ENCODE results near the gene HAUS5.
"Not testable (repeated sequence)": the region's sequence is repeated elsewhere in the genome, so short reads cannot be mapped to it uniquely, and the experiment has no call there.

Gene HAUS5

DNA sequence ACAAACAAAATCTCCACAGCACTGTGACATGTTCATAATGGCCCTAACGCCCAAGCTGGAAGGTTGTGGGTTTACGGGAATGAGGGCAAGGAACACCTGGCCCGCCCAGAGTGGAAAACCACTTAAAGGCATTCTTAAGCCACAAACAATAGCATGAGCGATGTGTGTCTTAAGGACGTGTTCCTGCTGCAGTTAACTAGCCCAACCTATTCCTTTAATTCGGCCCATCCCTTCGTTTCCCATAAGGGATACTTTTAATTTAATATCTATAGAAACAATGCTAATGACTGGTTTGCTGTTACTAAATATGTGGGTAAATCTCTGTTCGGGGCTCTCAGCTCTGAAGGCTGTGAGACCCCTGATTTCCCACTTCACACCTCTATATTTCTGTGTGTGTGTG is 5.4 kb upstream of the HAUS5 start:
- H3K9me3 ChIP-seq (ENCODE audit: control insufficient read depth in 5 of 5, low read length in 5 of 5), result peaks cover 0 to 13% (median 11%) of the 10 kb centered on the region in 5 donors
- H3K27me3 ChIP-seq (ENCODE audit: control insufficient read depth in 5 of 5, insufficient read depth in 4 of 5, low read length in 5 of 5); H3K27ac ChIP-seq (ENCODE audit: low read depth, low read length); H3K9ac ChIP-seq (ENCODE audit: low read length in 5 of 5); H3K36me3 ChIP-seq (ENCODE audit: control insufficient read depth in 5 of 5, insufficient read depth in 5 of 5, low read length in 5 of 5); H3K4me1 ChIP-seq (ENCODE audit: control insufficient read depth in 5 of 5, insufficient read depth in 5 of 5, low read length in 5 of 5); H3K4me3 ChIP-seq (ENCODE audit: low read depth in 1 of 5, low read length in 5 of 5): not testable (repeated sequence)

DNA sequence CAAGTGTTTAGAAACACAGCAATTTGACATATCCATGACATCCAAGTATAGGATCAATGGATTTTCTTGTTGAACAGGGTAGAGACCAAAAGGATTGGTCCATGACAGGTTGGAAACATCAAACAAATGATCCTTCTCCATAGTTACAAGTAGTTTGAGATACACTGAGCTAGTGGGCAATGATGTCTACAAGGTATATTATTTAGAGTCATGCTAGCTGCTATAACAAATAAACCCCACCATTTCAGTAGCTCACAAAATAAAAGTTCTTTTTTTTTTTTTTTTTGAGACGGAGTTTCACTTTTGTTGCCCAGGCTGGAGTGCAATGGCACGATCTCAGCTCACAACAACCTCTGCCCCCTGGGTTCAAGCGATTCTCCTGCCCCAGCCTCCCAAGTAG is 4.9 kb upstream of the HAUS5 start:
- peaks cover 0 to 13% (median 11%) of the 10 kb centered on the region in 5 donors for H3K9me3 ChIP-seq (ENCODE audit: control insufficient read depth in 5 of 5, low read length in 5 of 5)
- no peaks in the 10 kb centered on the region for H3K36me3 ChIP-seq (ENCODE audit: control insufficient read depth in 5 of 5, insufficient read depth in 5 of 5, low read length in 5 of 5)
- H3K4me3 ChIP-seq (ENCODE audit: low read depth in 1 of 5, low read length in 5 of 5), result no peak overlapping the region
- H3K4me1 ChIP-seq (ENCODE audit: control insufficient read depth in 5 of 5, insufficient read depth in 5 of 5, low read length in 5 of 5), result peaks cover 0 to 11% (median 6%) of the 10 kb centered on the region in 5 donors
- no peaks in the 10 kb centered on the region for H3K27me3 ChIP-seq (ENCODE audit: control insufficient read depth in 5 of 5, insufficient read depth in 4 of 5, low read length in 5 of 5)
- no peak overlapping the region for H3K27ac ChIP-seq (ENCODE audit: low read depth, low read length)
- H3K9ac ChIP-seq (ENCODE audit: low read length in 5 of 5), result no peak overlapping the region

DNA sequence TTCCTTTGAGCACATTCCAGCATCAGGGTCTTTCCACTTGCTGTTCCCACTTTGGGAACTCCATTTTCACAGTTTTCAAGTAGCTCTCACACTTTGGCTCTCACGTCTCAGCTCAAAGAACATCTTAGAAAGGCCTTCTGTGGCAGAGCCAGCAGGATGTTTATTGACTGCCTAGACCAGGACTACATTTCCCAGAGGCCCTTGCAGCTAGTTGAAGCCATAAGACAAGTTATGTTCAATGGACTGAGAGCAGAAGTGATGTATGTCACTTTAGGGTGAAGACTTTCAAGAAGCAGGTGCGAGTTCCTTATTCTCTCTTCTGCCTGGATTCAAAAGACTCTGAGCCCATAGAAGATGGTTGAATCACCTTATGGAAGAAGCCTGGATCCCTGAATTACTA is 4.3 kb upstream of the HAUS5 start:
- no peak overlapping the region for H3K4me3 ChIP-seq (ENCODE audit: low read depth in 1 of 5, low read length in 5 of 5)
- H3K36me3 ChIP-seq (ENCODE audit: control insufficient read depth in 5 of 5, insufficient read depth in 5 of 5, low read length in 5 of 5), result no peaks in the 10 kb centered on the region
- peaks cover 0 to 13% (median 11%) of the 10 kb centered on the region in 5 donors for H3K9me3 ChIP-seq (ENCODE audit: control insufficient read depth in 5 of 5, low read length in 5 of 5)
- no peak overlapping the region for H3K9ac ChIP-seq (ENCODE audit: low read length in 5 of 5)
- no peak overlapping the region for H3K27ac ChIP-seq (ENCODE audit: low read depth, low read length)
- H3K27me3 ChIP-seq (ENCODE audit: control insufficient read depth in 5 of 5, insufficient read depth in 4 of 5, low read length in 5 of 5), result no peaks in the 10 kb centered on the region
- H3K4me1 ChIP-seq (ENCODE audit: control insufficient read depth in 5 of 5, insufficient read depth in 5 of 5, low read length in 5 of 5), result peaks cover 0 to 17% (median 12%) of the 10 kb centered on the region in 5 donors

DNA sequence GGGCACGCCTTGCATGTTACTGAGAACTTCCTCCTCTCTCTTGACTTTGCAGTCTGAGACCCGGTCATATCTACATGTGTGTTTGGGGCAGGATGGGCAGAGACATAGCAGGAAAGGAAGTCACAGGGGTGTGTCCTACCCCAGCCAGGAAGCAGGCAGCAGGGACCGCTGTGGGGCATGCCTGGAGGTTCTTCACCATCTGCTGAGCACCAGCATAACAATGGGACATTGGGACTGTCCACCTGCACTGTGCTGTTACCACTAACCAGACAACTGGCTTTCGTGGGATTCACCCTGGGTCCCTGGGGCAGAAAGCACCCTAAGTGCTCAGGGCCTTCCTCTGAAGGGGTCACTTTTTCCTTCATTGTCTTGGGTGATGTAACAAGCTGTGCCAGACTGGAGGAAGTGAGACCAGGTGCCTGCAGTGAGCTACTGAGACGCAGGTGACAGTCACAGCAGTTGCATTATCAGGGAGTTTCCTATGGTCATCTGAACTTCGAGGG is 2.6 kb upstream of the HAUS5 start:
- peaks cover 0 to 2% (median 1%) of the 10 kb centered on the region in 5 donors for H3K36me3 ChIP-seq (ENCODE audit: control insufficient read depth in 5 of 5, insufficient read depth in 5 of 5, low read length in 5 of 5)
- no peak overlapping the region for H3K9ac ChIP-seq (ENCODE audit: low read length in 5 of 5)
- no peak overlapping the region for H3K4me3 ChIP-seq (ENCODE audit: low read depth in 1 of 5, low read length in 5 of 5)
- no peak overlapping the region for H3K27ac ChIP-seq (ENCODE audit: low read depth, low read length)
- no peaks in the 10 kb centered on the region for H3K27me3 ChIP-seq (ENCODE audit: control insufficient read depth in 5 of 5, insufficient read depth in 4 of 5, low read length in 5 of 5)
- H3K4me1 ChIP-seq (ENCODE audit: control insufficient read depth in 5 of 5, insufficient read depth in 5 of 5, low read length in 5 of 5), result peaks cover 0 to 17% (median 13%) of the 10 kb centered on the region in 5 donors
- H3K9me3 ChIP-seq (ENCODE audit: control insufficient read depth in 5 of 5, low read length in 5 of 5), result peaks cover 0 to 13% (median 11%) of the 10 kb centered on the region in 5 donors

DNA sequence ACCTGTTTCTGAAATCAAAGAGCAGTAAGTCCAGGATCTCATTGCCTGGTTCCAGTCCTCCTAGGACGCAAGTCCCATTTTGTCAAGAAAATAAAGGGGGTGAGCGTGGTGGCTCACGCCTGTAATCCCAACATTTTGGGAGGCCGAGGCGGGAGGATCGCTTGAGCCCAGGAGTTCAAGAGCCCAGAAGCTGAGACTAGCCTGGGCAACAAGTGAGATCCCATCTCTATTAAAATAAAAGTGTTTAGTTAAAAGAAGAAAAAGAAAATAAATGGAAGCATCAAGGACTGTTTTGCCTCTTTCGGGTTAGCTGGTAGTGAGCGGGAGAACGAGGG is 344 bp upstream of the HAUS5 start:
- Histone ChIP-seq H3K4me3 (ENCODE audit: low read depth in 1 of 5, low read length in 5 of 5) (peak overlapping the region; percentile 72 to 95 (median 87)), H3K9me3 (ENCODE audit: control insufficient read depth in 5 of 5, low read length in 5 of 5) (peaks cover 0 to 13% (median 8%) of the 10 kb centered on the region in 5 donors), H3K27me3 (ENCODE audit: control insufficient read depth in 5 of 5, insufficient read depth in 4 of 5, low read length in 5 of 5) (no peaks in the 10 kb centered on the region), H3K36me3 (ENCODE audit: control insufficient read depth in 5 of 5, insufficient read depth in 5 of 5, low read length in 5 of 5) (peaks cover 0 to 16% (median 11%) of the 10 kb centered on the region in 5 donors), H3K4me1 (ENCODE audit: control insufficient read depth in 5 of 5, insufficient read depth in 5 of 5, low read length in 5 of 5) (peaks cover 0 to 17% (median 13%) of the 10 kb centered on the region in 5 donors), H3K27ac (ENCODE audit: low read depth, low read length) (no peak overlapping the region), H3K9ac (ENCODE audit: low read length in 5 of 5) (peak overlapping the region in 3 of 5 donors; percentile 78 to 92 (median 88))

DNA sequence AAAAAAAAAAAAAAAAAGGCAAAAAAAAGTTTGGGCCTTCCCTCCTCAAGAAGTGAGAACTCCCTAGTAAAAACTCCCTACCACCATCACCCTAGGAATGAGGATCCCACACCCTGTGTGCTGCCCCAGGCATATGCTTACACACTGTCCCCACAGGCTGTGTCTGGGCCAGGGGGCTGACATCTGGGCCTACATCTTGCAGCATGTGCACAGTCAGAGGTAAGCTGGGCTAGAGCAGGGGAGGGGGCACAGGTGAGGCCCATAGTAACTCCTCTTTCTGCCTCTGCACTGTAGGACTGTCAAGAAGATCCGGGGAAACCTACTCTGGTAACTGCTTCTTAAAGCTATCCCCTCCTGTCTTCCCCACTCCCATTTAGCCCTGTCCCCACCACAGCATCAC is 1.0 kb downstream of the HAUS5 start:
- H3K9ac ChIP-seq (ENCODE audit: low read length in 5 of 5), result no peak overlapping the region
- no peaks in the 10 kb centered on the region for H3K27me3 ChIP-seq (ENCODE audit: control insufficient read depth in 5 of 5, insufficient read depth in 4 of 5, low read length in 5 of 5)
- no peak overlapping the region for H3K4me3 ChIP-seq (ENCODE audit: low read depth in 1 of 5, low read length in 5 of 5)
- peaks cover 0 to 27% (median 19%) of the 10 kb centered on the region in 5 donors for H3K36me3 ChIP-seq (ENCODE audit: control insufficient read depth in 5 of 5, insufficient read depth in 5 of 5, low read length in 5 of 5)
- peaks cover 0 to 4% (median 2%) of the 10 kb centered on the region in 5 donors for H3K9me3 ChIP-seq (ENCODE audit: control insufficient read depth in 5 of 5, low read length in 5 of 5)
- peaks cover 0 to 17% (median 13%) of the 10 kb centered on the region in 5 donors for H3K4me1 ChIP-seq (ENCODE audit: control insufficient read depth in 5 of 5, insufficient read depth in 5 of 5, low read length in 5 of 5)
- H3K27ac ChIP-seq (ENCODE audit: low read depth, low read length), result no peak overlapping the region

DNA sequence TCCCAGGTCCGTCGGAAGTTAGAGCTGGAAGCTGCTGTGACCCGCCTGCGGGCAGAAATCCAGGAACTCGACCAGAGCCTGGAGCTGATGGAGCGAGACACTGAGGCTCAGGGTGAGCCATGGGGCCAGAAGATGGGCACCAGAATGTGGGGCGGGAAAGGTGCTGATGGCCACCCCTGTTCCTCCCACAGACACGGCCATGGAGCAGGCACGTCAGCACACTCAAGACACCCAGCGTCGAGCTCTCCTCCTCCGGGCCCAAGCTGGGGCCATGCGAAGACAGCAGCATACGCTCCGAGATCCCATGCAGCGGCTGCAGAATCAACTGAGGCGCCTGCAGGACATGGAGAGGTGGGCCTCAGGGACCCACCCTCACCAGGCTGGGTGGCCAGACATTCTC is 2.5 kb downstream of the HAUS5 start:
- Histone ChIP-seq H3K9me3 (ENCODE audit: control insufficient read depth in 5 of 5, low read length in 5 of 5) (no peaks in the 10 kb centered on the region), H3K27me3 (ENCODE audit: control insufficient read depth in 5 of 5, insufficient read depth in 4 of 5, low read length in 5 of 5) (no peaks in the 10 kb centered on the region), H3K9ac (ENCODE audit: low read length in 5 of 5) (no peak overlapping the region), H3K4me1 (ENCODE audit: control insufficient read depth in 5 of 5, insufficient read depth in 5 of 5, low read length in 5 of 5) (peaks cover 0 to 14% (median 13%) of the 10 kb centered on the region in 5 donors), H3K4me3 (ENCODE audit: low read depth in 1 of 5, low read length in 5 of 5) (no peak overlapping the region), H3K27ac (ENCODE audit: low read depth, low read length) (no peak overlapping the region), H3K36me3 (ENCODE audit: control insufficient read depth in 5 of 5, insufficient read depth in 5 of 5, low read length in 5 of 5) (peaks cover 0 to 37% (median 21%) of the 10 kb centered on the region in 5 donors)

DNA sequence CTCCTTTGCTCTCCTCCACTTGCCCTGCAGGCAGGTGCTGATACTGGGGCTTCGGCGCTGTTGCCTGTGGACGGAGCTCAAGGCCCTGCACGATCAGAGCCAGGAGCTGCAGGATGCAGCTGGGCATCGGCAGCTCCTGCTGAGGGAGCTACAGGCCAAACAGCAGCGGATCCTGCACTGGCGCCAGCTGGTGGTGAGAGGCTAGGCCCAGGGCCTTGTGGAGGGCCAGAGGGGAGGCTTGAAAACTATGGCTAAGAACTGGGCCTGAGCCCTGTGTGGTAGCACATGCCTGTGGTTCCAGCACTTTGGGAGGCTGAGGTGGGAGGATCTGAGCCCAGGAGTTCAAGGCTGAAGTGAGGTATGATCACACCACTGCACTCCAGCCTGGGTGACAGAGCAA is 6.3 kb downstream of the HAUS5 start:
- no peak overlapping the region for H3K27ac ChIP-seq (ENCODE audit: low read depth, low read length)
- no peaks in the 10 kb centered on the region for H3K4me1 ChIP-seq (ENCODE audit: control insufficient read depth in 5 of 5, insufficient read depth in 5 of 5, low read length in 5 of 5)
- H3K36me3 ChIP-seq (ENCODE audit: control insufficient read depth in 5 of 5, insufficient read depth in 5 of 5, low read length in 5 of 5), result peaks cover 0 to 56% (median 28%) of the 10 kb centered on the region in 5 donors

DNA sequence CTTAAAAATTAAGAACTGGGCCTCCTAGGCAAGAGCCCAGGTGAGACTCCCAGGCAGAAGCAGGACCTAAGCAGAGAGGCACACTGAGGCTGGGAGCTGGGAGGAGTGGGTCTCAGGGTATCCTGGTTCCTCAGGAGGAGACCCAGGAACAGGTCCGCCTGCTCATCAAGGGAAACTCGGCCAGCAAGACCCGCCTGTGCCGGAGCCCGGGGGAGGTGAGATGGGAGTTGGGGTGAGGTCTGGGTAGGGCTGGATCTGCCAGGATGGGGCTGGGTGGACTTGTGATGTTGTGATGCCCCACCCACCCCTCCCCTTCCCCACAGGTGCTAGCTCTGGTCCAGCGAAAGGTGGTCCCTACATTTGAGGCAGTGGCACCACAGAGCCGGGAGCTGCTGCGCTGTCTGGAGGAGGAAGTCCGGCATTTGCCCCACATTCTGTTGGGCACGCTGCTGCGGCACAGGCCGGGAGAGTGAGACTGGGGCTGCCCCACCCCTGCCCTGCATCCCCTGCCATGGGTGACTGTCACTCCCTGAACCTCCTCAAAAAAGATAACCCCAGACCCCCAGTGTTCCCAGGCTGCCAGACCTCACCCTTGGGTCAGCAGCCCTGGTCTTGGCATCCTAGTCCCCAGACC is 6.9 kb downstream of the HAUS5 start:
- no peaks in the 10 kb centered on the region for H3K9me3 ChIP-seq (ENCODE audit: control insufficient read depth in 5 of 5, low read length in 5 of 5)
- no peaks in the 10 kb centered on the region for H3K4me1 ChIP-seq (ENCODE audit: control insufficient read depth in 5 of 5, insufficient read depth in 5 of 5, low read length in 5 of 5)
- H3K9ac ChIP-seq (ENCODE audit: low read length in 5 of 5), result no peak overlapping the region
- peaks cover 0 to 56% (median 28%) of the 10 kb centered on the region in 5 donors for H3K36me3 ChIP-seq (ENCODE audit: control insufficient read depth in 5 of 5, insufficient read depth in 5 of 5, low read length in 5 of 5)
- H3K4me3 ChIP-seq (ENCODE audit: low read depth in 1 of 5, low read length in 5 of 5), result no peak overlapping the region
- no peak overlapping the region for H3K27ac ChIP-seq (ENCODE audit: low read depth, low read length)
- no peaks in the 10 kb centered on the region for H3K27me3 ChIP-seq (ENCODE audit: control insufficient read depth in 5 of 5, insufficient read depth in 4 of 5, low read length in 5 of 5)

More for the DNA sequence above, 6.3 kb downstream of the HAUS5 start:
- H3K9ac ChIP-seq (ENCODE audit: low read length in 5 of 5), result no peak overlapping the region
- no peaks in the 10 kb centered on the region for H3K27me3 ChIP-seq (ENCODE audit: control insufficient read depth in 5 of 5, insufficient read depth in 4 of 5, low read length in 5 of 5)
- no peak overlapping the region for H3K4me3 ChIP-seq (ENCODE audit: low read depth in 1 of 5, low read length in 5 of 5)
- no peaks in the 10 kb centered on the region for H3K9me3 ChIP-seq (ENCODE audit: control insufficient read depth in 5 of 5, low read length in 5 of 5)

DNA sequence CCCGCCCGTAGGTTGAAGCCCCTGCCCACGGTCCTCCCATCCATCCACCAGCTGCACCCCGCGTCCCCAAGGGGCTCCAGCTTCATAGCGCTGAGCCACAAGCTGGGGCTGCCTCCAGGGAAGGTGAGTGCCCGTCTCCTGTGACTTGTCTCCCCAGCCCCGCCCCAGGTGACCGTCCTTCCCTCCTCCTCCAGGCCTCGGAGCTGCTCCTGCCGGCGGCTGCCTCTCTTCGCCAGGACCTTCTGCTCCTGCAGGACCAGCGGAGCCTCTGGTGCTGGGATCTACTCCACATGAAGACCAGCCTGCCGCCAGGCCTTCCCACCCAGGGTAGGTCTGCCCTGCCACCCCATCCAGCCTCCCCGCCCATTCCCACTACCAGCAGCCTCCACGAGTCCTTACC is 7.5 kb downstream of the HAUS5 start:
- H3K27me3 ChIP-seq (ENCODE audit: control insufficient read depth in 5 of 5, insufficient read depth in 4 of 5, low read length in 5 of 5), result no peaks in the 10 kb centered on the region
- no peaks in the 10 kb centered on the region for H3K9me3 ChIP-seq (ENCODE audit: control insufficient read depth in 5 of 5, low read length in 5 of 5)
- no peak overlapping the region for H3K9ac ChIP-seq (ENCODE audit: low read length in 5 of 5)
- H3K4me1 ChIP-seq (ENCODE audit: control insufficient read depth in 5 of 5, insufficient read depth in 5 of 5, low read length in 5 of 5), result no peaks in the 10 kb centered on the region
- no peak overlapping the region for H3K27ac ChIP-seq (ENCODE audit: low read depth, low read length)
- peaks cover 0 to 55% (median 26%) of the 10 kb centered on the region in 5 donors for H3K36me3 ChIP-seq (ENCODE audit: control insufficient read depth in 5 of 5, insufficient read depth in 5 of 5, low read length in 5 of 5)
- no peak overlapping the region for H3K4me3 ChIP-seq (ENCODE audit: low read depth in 1 of 5, low read length in 5 of 5)

Data from subcutaneous abdominal adipose tissue (tissue), 5 donors.